GM18505 (cell line): Measurements from ENCODE around the gene SPINT1.

ENCODE experiments used
- ATAC-seq: cut with Tn5 transposase; IDR thresholded peaks from one replicate; pipeline ENCODE4 v1.9.1; 2021; ENCODE audit not compliant: unreplicated experiment
- POLR2A ChIP-seq: IDR thresholded peaks from 4 replicates; pipeline ENCODE4 v1.6.1; 2011; ENCODE audit warnings: borderline replicate concordance; ENCODE audit not compliant: insufficient read depth, insufficient read length; ENCODE audit errors: extremely low read depth

SPINT1 gene

GRCh38 chr15:40900256-40901052 is 56.6 kb downstream of the SPINT1 start:
- TF ChIP-seq POLR2A = no peak
- no peak for ATAC-seq

- TF ChIP-seq POLR2A = no peak
- no peak for ATAC-seq
These were observed 57.2 kb downstream of the SPINT1 start for GRCh38 chr15:40901053-40901443.

GRCh38 chr15:40902605-40903561 is 59.0 kb downstream of the SPINT1 start:
- no peak for ATAC-seq
- TF ChIP-seq POLR2A = no peak

GRCh38 chr15:40904552-40905201 is 60.8 kb downstream of the SPINT1 start:
- no peak for TF ChIP-seq POLR2A
- no peak for ATAC-seq

- peak; percentile 26 for TF ChIP-seq POLR2A
- peak; percentile 62 for ATAC-seq
These were observed 62.5 kb downstream of the SPINT1 start for GRCh38 chr15:40906091-40906990.

- no peak for TF ChIP-seq POLR2A
- ATAC-seq = no peak
These were observed 63.3 kb downstream of the SPINT1 start for GRCh38 chr15:40906991-40907802.
